ENCODE data around the gene PKP3.

GRCh38 chr11:446891-447290 is 52.9 kb downstream of the PKP3 start:
- TF ChIP-seq CTCF (IDR thresholded peaks at IDR 0.05), result no peak
- TF ChIP-seq POLR2A (IDR thresholded peaks at IDR 0.05), result no peak

All from vagina (tissue), 2 donors.